GM18499 (cell line): Measurements from ENCODE around the gene UBXN1.
"Not testable (repeated sequence)": the region's sequence is repeated elsewhere in the genome, so short reads cannot be mapped to it uniquely, and the experiment has no call there.

Experiments used
- ATAC-seq: cut with Tn5 transposase; IDR thresholded peaks from one replicate; pipeline ENCODE4 v1.9.1; 2021; ENCODE audit warnings: moderate number of reproducible peaks; ENCODE audit not compliant: insufficient read depth, unreplicated experiment

The UBXN1 gene

GRCh38 chr11:62709247-62710000, 30.6 kb upstream of the UBXN1 start:
- peak; percentile 46 for ATAC-seq

- no peak for ATAC-seq
These were observed 29.9 kb upstream of the UBXN1 start for GRCh38 chr11:62708793-62709192.

- no peak for ATAC-seq
These were observed 29.5 kb upstream of the UBXN1 start for GRCh38 chr11:62708392-62708791.

- ATAC-seq: no peak
These were observed 28.5 kb upstream of the UBXN1 start, which contains the start of the genes BSCL2 and GNG3 for GRCh38 chr11:62707277-62707861. Gene BSCL2, minus strand, starts transcription at chr11:62707424. Its CDS starts 229 bp downstream, at chr11:62707195. Gene GNG3, plus strand, starts transcription at chr11:62707676. Its CDS starts 620 bp downstream, at chr11:62708296.

- no peak for ATAC-seq
These were observed 28.0 kb upstream of the UBXN1 start for GRCh38 chr11:62706850-62707247.

GRCh38 chr11:62705880-62706849, 27.3 kb upstream of the UBXN1 start:
- ATAC-seq: no peak

GRCh38 chr11:62705413-62705812, 26.5 kb upstream of the UBXN1 start:
- no peak for ATAC-seq

- ATAC-seq: not testable (repeated sequence)
These were observed 25.0 kb upstream of the UBXN1 start for GRCh38 chr11:62703921-62704320.

- no peak for ATAC-seq
These were observed 23.4 kb upstream of the UBXN1 start for GRCh38 chr11:62702246-62702645.

- ATAC-seq: no peak
These were observed 15.7 kb upstream of the UBXN1 start for GRCh38 chr11:62694455-62695167.

GRCh38 chr11:62693624-62694023, 14.8 kb upstream of the UBXN1 start:
- not testable (repeated sequence) for ATAC-seq

- ATAC-seq: no peak
These were observed 10.7 kb upstream of the UBXN1 start, which contains the start of gene LRRN4CL for GRCh38 chr11:62689421-62690183. Gene LRRN4CL, minus strand, starts transcription at chr11:62689530. Its CDS starts 1,022 bp downstream, at chr11:62688508.

- no peak for ATAC-seq
These were observed 9.6 kb upstream of the UBXN1 start for GRCh38 chr11:62688491-62688890.

GRCh38 chr11:62687508-62688396, 8.9 kb upstream of the UBXN1 start:
- no peak for ATAC-seq

GRCh38 chr11:62682518-62682917, 3.6 kb upstream of the UBXN1 start:
- no peak for ATAC-seq

- ATAC-seq: no peak
These were observed 2.0 kb upstream of the UBXN1 start for GRCh38 chr11:62680825-62681240.

GRCh38 chr11:62678433-62678769, 472 bp downstream of the UBXN1 start:
- no peak for ATAC-seq

- ATAC-seq: no peak
These were observed 1.2 kb downstream of the UBXN1 start for GRCh38 chr11:62677714-62678113.
